HL-60 (cell line): ENCODE results near the gene PACSIN3.

Experiments
- GABPA ChIP-seq: IDR thresholded peaks from 2 replicates; pipeline ENCODE4 v1.6.1; 2012; ENCODE audit warnings: low read depth
- POLR2AphosphoS5 ChIP-seq: IDR thresholded peaks from 2 replicates; pipeline ENCODE4 v1.6.1; 2012; ENCODE audit warnings: low read depth
- SPI1 ChIP-seq: IDR thresholded peaks from 2 replicates; pipeline ENCODE4 v1.6.1; 2012; ENCODE audit warnings: low read depth, mild to moderate bottlenecking, borderline replicate concordance
- TF ChIP-seq, protein P1 (sequence below): IDR thresholded peaks from one replicate; pipeline ENCODE4 v1.5.1; 2011; ENCODE audit warnings: low read length, control low read depth, inconsistent platforms; ENCODE audit not compliant: insufficient read depth
- TF ChIP-seq, protein P2 (sequence below): IDR thresholded peaks from 2 replicates; pipeline ENCODE4 v1.6.1; 2012; ENCODE audit warnings: low read depth; ENCODE audit not compliant: insufficient replicate concordance

DNA sequence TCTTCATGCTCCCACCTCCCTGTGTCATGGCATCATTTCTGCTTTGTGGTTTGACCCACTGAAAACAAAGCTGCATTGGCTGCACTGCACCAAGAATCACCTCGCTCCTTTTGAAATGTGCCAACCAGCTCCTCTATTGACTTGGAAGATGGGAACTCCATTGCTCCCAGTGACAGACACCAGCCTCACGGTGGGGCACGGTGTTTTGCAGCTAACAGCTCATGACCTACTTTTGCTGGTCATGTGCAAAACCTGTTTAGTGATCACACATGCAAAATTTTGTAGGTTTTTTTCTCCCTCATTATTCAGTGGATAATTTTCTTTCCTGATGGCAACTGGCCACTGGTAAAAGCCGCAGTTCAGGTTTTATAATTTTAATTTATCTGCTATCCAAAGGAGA is 46.4 kb downstream of the PACSIN3 start:
- TF ChIP-seq, protein P1, sequence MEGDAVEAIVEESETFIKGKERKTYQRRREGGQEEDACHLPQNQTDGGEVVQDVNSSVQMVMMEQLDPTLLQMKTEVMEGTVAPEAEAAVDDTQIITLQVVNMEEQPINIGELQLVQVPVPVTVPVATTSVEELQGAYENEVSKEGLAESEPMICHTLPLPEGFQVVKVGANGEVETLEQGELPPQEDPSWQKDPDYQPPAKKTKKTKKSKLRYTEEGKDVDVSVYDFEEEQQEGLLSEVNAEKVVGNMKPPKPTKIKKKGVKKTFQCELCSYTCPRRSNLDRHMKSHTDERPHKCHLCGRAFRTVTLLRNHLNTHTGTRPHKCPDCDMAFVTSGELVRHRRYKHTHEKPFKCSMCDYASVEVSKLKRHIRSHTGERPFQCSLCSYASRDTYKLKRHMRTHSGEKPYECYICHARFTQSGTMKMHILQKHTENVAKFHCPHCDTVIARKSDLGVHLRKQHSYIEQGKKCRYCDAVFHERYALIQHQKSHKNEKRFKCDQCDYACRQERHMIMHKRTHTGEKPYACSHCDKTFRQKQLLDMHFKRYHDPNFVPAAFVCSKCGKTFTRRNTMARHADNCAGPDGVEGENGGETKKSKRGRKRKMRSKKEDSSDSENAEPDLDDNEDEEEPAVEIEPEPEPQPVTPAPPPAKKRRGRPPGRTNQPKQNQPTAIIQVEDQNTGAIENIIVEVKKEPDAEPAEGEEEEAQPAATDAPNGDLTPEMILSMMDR, result no peak
- TF ChIP-seq, protein P2, sequence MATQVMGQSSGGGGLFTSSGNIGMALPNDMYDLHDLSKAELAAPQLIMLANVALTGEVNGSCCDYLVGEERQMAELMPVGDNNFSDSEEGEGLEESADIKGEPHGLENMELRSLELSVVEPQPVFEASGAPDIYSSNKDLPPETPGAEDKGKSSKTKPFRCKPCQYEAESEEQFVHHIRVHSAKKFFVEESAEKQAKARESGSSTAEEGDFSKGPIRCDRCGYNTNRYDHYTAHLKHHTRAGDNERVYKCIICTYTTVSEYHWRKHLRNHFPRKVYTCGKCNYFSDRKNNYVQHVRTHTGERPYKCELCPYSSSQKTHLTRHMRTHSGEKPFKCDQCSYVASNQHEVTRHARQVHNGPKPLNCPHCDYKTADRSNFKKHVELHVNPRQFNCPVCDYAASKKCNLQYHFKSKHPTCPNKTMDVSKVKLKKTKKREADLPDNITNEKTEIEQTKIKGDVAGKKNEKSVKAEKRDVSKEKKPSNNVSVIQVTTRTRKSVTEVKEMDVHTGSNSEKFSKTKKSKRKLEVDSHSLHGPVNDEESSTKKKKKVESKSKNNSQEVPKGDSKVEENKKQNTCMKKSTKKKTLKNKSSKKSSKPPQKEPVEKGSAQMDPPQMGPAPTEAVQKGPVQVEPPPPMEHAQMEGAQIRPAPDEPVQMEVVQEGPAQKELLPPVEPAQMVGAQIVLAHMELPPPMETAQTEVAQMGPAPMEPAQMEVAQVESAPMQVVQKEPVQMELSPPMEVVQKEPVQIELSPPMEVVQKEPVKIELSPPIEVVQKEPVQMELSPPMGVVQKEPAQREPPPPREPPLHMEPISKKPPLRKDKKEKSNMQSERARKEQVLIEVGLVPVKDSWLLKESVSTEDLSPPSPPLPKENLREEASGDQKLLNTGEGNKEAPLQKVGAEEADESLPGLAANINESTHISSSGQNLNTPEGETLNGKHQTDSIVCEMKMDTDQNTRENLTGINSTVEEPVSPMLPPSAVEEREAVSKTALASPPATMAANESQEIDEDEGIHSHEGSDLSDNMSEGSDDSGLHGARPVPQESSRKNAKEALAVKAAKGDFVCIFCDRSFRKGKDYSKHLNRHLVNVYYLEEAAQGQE, result no peak
- TF ChIP-seq SPI1 (no peak), POLR2AphosphoS5 (no peak), GABPA (no peak)
